ENCODE results near the gene PPP2R5E. TPM values are rescaled to one million over a fixed set of nuclear protein-coding genes. Genes with fewer than 3 reads are reported as not detected.

Gene PPP2R5E
- total and polyA plus RNA-seq, 11 donors = 6.2 to 44.2 (median 31.3) TPM

- Histone ChIP-seq H3K4me3 (no peak overlapping the region), H3K4me1 (no peaks in the 10 kb centered on the region), H3K27me3 (no peaks in the 10 kb centered on the region), H3K36me3 (peaks cover 0 to 41% (median 31%) of the 10 kb centered on the region in 9 donors), H3K9me3 (peaks cover 0 to 20% (median 2%) of the 10 kb centered on the region in 12 donors), H3K27ac (no peak overlapping the region)
- 93 to 96% (median 94%) methylated on average over 4 of the region's 4 CpGs for WGBS, 4 donors
- no peak for DNase-seq
- intact Hi-C loops (cut with DNase I) = loop anchor here in 3 of 10 donors (5.0 to 10.0 kb wide), 3 partner anchors 196 to 1209 kb away; no protein-coding TSS in a partner anchor
- no peak for TF ChIP-seq CTCF (IDR thresholded peaks at IDR 0.05)
- TF ChIP-seq POLR2A (IDR thresholded peaks at IDR 0.05) = no peak
- ATAC-seq = no peak
Measured at GRCh38 chr14:63371033-63371432, 172.1 kb downstream of the PPP2R5E start.

- no peak for TF ChIP-seq POLR2A (IDR thresholded peaks at IDR 0.05)
- no peak for TF ChIP-seq CTCF (IDR thresholded peaks at IDR 0.05)
- Histone ChIP-seq H3K4me1 (no peaks in the 10 kb centered on the region), H3K4me3 (no peak overlapping the region), H3K27ac (no peak overlapping the region), H3K27me3 (no peaks in the 10 kb centered on the region), H3K36me3 (peaks cover 0 to 10% (median 2%) of the 10 kb centered on the region in 9 donors), H3K9me3 (peaks cover 0 to 33% (median 2%) of the 10 kb centered on the region in 12 donors)
- intact Hi-C loops (cut with DNase I) = no loop called here
- DNase-seq = no peak
- ATAC-seq = no peak
Measured at GRCh38 chr14:63367742-63368364, 175.3 kb downstream of the PPP2R5E start.

GRCh38 chr14:63362389-63362819 lies 180.8 kb downstream of the PPP2R5E start:
- intact Hi-C loops (cut with DNase I) = no loop called here
- H3K27me3 ChIP-seq = no peaks in the 10 kb centered on the region
- no peak for DNase-seq
- 50 to 68% (median 62%) methylated on average over 8 of the region's 8 CpGs for WGBS, 4 donors
- no peak for ATAC-seq
- H3K4me1 ChIP-seq = no peaks in the 10 kb centered on the region
- no peak overlapping the region for H3K4me3 ChIP-seq
- peaks cover 0 to 15% (median 0%) of the 10 kb centered on the region in 12 donors for H3K9me3 ChIP-seq
- TF ChIP-seq POLR2A (IDR thresholded peaks at IDR 0.05) = no peak
- no peak for TF ChIP-seq CTCF (IDR thresholded peaks at IDR 0.05)
- no peak overlapping the region for H3K27ac ChIP-seq
- H3K36me3 ChIP-seq = no peaks in the 10 kb centered on the region

- no peaks in the 10 kb centered on the region for H3K4me1 ChIP-seq
- H3K9me3 ChIP-seq = peaks cover 0 to 15% (median 0%) of the 10 kb centered on the region in 12 donors
- no peak overlapping the region for H3K27ac ChIP-seq
- no peaks in the 10 kb centered on the region for H3K36me3 ChIP-seq
- H3K27me3 ChIP-seq = no peaks in the 10 kb centered on the region
- H3K4me3 ChIP-seq = no peak overlapping the region
- ATAC-seq (no peak), DNase-seq (no peak)
- no peak for TF ChIP-seq POLR2A (IDR thresholded peaks at IDR 0.05)
- no peak for TF ChIP-seq CTCF (IDR thresholded peaks at IDR 0.05)
- 79 to 85% (median 79%) methylated on average over 4 of the region's 4 CpGs for WGBS, 4 donors
- intact Hi-C loops (cut with DNase I) = no loop called here
Measured at GRCh38 chr14:63361790-63362189, 181.4 kb downstream of the PPP2R5E start.
